RWPE1 (cell line): Measurements from ENCODE around the gene HAND2.

Experiments
- CTCF ChIA-PET: fragments of 350-600 bp; sonication (Branson Sonifier 250); formaldehyde crosslinking; extraction: SDS; loops from one replicate; lab custom pipeline; 2021; lab: Yijun Ruan, JAX
- POLR2A ChIA-PET: fragments of 400-600 bp; formaldehyde crosslinking; extraction: SDS; loops from one replicate; lab custom pipeline; 2020; ENCODE audit warnings: antibody characterized with exemption; ENCODE audit not compliant: low non-redundant PET; lab: Yijun Ruan, JAX
- DNase-seq: peaks from one replicate; pipeline ENCODE4 v3.0.0; 2012; ENCODE audit warnings: low spot score
- H3K27ac ChIP-seq: fragments of 450-650 bp; 2 replicates; pipeline ENCODE4 v1.5.1; 2017
- CTCF ChIP-seq: fragments of 450-650 bp; conservative IDR thresholded peaks from 2 replicates; pipeline ENCODE4 v1.5.1; 2017; ENCODE audit warnings: low read depth, mild to moderate bottlenecking

Gene HAND2

GRCh38 chr4:173517781-173518424, 12.1 kb downstream of the HAND2 start:
- POLR2A ChIA-PET = no interaction called here

DNA sequence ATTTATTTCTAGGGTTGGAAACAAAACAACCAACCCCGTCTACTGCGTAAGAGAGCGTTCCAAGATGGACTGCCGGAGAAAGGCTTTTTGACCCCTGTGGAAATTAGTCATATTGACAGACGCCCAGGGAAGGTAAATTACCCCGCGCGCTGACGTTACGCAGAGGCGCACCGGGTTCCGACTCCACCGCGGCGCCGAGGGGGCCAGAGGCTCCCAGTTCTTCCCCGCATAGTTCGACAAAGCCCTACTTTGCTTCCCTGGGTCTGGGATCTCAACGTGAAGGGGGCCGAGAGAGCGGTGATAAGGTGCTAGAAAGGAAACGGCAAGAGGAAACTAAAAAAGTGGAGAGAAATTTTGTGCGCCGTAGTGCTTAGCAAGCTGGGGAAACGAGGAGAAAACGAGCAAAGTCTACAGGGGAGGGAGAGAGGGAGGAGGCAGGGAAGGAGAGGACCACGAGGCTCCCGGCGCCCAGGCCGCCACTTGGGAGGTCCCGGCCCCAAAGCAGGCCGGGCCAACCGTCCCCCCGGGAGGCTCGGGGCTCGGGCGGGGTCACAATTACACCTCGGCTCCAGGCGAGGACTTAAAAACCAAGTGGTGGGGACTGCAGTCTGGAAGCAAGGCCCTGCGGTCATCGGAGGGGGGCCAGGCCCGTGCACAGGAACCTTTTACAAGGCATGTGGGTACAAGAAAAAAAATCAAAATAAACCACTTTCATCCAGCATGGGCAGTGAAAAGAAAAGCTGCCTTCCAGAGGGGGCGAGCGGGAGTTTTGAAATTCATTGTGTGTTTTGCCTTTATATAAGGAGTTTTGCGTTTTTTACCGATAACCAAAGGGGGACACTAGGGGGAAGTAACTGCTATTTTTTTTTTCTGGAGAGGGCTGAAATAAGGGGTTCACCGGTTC, 13.2 kb downstream of the HAND2 start:
- ChIA-PET POLR2A (no interaction called here), CTCF (no interaction called here)
- DNase-seq = no peak
- no peak for TF ChIP-seq CTCF
- no peak overlapping the region for H3K27ac ChIP-seq

More at GRCh38 chr4:173517781-173518424, 12.1 kb downstream of the HAND2 start:
- DNase-seq = no peak
- CTCF ChIA-PET = no interaction called here
- no peak for TF ChIP-seq CTCF
- H3K27ac ChIP-seq = no peak overlapping the region

- no peak for TF ChIP-seq CTCF
- DNase-seq = no peak
- H3K27ac ChIP-seq = no peak overlapping the region
- ChIA-PET POLR2A (no interaction called here), CTCF (no interaction called here)
Measured at GRCh38 chr4:173515458-173515857, 14.6 kb downstream of the HAND2 start.

- POLR2A ChIA-PET = no interaction called here
- TF ChIP-seq CTCF = no peak
- H3K27ac ChIP-seq = no peak overlapping the region
- CTCF ChIA-PET = interaction anchor here (0.6 kb wide), 1 partner anchor 161 kb away, joined by 4 read pairs; no protein-coding TSS in a partner anchor
- no peak for DNase-seq
Measured at GRCh38 chr4:173514641-173515217, 15.3 kb downstream of the HAND2 start.

DNA sequence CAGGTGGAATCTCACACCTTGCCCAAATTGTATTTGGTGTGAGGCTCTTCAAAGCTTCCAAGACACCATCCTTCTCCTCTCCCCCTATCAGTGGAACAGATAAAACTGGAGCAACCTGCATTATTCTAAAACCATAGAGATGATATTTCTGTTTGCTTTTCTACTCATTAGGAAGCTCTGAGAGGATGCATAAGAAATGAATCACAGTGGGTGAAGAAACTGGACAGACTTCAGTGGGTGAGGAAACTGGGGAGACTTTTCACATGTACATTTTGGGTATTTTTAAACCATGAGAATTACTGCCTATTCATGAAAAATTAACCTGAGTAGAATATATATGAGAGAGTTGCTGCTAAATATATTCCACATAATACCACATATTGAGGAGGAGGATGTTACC, 16.4 kb downstream of the HAND2 start:
- ChIA-PET CTCF (no interaction called here), POLR2A (no interaction called here)
- H3K27ac ChIP-seq = no peak overlapping the region
- DNase-seq = no peak
- TF ChIP-seq CTCF = no peak

GRCh38 chr4:173511787-173512361, 18.2 kb downstream of the HAND2 start:
- DNase-seq = no peak
- no peak for TF ChIP-seq CTCF
- CTCF ChIA-PET = no interaction called here
- H3K27ac ChIP-seq = no peak overlapping the region
- POLR2A ChIA-PET = no interaction called here
